ENCODE results near the gene RNU5D-1.
A peak's percentile ranks its signal among the peaks of the same experiment; 100 is the strongest.
"Not testable (repeated sequence)": the region's sequence is repeated elsewhere in the genome, so short reads cannot be mapped to it uniquely, and the experiment has no call there.

Gene RNU5D-1

DNA sequence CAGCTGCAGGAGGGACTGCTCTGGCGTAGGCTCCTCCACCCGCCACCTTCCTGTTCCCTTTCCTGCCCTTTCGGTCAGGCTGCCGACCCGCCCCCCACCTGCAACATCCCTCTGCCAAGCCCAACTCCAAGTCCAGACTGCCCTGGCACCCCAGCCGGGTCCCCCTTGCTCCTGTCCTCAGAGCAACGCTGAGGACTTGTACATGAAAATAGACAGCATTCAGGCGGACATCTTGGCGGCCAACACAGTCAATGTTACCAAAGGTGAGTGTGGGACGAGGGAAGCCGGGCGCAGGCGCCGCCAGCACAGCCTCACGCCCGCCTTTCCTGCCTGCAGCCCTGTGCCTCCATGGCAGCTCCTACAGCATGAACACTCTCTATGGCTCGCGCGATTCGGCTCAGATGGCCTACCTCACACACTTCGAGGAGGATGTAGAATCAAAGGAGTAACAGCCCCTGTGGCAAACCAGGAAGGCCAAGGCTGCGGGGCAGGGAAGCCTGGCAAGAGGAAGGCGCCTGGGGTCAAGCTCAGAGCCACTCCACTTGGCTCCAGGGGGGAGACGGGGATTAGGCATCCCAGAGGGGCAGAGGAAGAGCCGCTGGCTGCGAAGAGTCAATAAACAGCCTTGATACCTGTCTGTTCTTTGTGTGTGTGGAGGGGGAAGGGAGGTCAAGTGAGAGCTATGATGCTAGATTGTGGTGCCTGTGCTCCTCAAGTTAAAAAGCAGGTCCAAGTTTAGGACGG lies 5.8 kb downstream of the RNU5D-1 start:
- no peak for DNase-seq

DNA sequence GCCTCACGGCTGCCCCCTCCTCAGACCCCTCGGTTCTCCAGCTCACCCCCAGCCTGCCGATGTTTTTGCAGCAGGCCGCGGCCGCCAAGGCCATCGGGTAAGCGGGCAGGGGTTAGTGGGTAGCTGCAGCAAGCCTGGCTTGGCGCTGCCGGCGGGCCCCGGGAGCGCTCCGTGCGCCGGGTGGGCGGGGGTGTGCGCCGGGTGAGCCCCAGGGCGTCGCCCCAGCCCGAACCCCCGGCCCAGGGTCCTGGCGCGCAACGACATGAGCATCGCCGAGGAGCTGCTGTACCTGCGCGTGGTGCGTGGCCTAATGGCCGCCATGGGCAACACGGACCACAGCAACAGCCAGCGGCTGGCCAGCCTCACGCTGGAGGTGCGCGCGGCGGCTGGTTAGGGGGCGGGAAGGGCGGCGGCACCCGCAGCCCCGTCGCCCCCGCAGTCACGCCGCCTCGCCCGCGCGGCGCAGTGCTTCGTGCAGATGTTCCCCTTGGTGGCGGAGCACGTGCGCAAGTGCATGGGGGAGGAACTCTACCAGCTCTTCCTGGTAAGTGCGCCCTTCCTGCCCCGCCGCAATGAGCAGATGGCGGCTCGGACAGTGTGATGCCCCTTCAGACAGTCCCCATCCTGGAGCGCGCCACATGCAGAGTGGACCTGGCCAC lies 6.5 kb downstream of the RNU5D-1 start:
- DNase-seq = no peak

DNA sequence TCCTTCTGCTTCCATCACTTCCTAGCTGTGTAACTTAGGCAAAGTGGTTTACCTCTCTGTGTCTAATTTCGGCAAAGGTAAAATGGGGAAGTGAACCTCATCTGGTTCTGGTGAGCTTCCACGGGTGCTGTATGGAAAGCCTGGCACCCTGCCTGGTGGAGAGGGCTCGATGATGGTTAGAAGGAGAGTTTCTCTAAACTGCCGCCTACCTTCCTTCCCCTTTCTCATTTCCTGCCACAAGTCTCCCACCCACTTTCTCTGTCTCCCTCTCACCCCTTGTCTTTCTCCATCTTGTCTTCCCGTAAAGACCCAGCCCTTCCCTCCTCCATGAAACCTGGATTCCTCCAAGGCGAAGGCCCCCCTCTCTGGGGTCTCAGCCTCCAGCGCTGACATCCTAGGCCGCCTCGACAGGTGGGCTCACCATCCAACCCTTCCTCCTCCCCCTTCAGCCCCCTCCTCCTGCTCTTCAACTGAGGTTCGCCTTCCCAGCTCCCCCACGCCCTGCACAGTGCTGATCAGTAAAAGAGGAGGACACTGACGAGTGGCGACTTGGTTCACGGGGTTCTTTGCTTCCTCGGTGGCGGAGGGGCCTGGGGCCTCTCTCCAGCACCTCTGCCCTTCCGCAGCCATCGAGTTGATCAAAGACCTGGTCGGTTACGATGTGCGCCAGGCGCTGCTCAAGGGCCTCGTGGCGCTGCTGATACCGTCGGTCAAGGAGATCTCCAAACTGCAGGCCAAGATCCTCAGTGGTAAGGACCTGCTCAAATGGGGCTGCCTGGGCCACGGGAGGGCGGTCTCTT lies 7.3 kb downstream of the RNU5D-1 start:
- DNase-seq = no peak

DNA sequence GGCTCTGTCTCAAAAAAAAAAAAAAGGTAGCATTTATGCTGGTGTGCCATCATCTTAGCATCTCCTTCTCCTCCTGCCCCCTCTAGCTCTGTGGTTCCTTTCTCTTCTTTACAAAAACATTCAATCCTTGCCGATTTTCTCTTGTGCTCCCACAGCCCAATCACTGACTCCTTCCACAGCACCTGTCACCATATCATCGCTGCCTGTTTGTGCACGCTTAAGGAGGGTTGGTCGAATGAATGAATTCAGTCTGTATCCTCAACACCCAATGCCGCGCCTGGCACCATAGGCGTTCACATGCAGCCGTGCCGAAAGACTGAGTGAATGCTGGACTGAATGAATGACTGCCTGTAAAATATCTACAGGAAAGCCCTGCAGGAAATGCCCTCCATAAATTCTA lies 7.9 kb downstream of the RNU5D-1 start:
- no peak for DNase-seq

DNA sequence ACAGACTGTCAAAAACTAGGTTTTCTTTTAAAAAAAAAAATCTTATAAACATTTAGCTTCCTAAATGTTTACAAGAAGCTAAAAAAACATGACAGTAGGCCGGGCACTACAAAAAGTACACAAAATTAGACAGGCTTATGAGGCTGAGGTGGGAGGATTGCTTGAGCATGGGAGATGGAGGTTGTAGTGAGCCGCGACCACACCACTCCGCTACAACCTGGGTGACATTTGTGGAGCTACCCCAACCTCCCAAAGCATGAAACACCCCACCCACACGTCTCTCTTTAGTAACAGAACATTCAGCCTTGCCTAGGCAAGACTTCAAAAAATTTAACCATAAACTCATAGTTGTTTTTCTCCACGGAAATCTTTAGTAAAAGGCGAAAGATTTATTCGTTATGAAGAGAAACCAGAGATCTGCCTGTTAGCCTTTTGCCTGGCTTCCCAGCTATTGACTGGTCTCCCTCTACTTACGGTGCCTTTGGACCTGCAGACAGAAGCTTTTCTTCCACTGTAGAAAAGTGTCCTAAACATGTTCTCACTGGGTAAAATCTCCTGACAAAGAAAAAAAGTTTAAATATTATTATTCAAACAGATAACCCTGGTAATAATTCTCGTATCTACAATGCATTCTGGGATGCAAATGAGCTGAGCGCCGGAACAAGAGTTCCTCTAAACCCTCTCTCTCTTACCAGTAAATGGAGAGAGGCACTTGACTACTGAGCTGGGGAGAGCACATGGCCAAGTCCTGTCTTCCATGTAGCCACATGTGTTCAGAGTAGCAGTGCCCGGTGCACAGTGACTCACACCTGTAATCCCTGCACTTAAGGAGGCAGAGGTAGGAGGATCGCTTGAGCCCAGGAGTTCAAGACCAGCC lies 9.2 kb downstream of the RNU5D-1 start:
- peak; percentile 73 for DNase-seq

DNA sequence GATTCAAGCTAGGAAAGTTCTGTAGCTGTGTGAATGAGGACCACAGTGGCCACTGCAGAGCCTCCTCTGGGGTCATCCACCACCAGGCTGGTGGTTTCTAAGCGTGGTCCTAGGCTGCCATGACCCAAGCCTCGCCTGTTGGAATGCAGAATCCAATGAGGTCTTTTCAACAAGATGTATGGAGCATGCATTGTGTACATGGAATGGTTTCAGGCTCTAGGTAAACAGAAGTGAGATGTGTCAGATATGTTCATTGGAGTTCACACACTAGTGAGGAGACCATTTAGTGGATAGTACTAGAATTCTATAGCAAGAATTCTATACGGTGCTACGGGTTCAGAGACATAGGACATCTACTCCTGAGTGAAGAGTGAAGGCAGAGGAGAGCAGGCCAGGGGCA lies 10.7 kb downstream of the RNU5D-1 start:
- DNase-seq = no peak

DNA sequence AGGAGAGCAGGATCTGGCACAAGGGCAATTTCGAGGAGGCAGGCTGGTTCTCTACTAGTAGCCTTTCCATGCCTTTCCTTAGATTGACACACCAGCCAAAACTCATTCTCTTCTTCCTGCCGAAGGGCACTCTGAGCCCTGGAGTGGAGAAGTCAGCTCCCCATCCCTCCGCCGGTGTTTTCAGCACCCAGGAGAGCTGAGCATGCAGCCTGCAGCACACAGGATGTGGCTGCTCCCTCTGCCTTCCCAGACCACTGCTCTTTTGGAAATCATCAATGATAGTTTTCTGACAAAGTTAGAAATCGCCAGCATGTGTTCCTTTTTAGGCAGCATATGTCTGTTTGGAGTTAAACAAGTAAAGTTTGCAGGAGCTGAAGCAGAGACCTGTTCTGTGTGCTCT lies 11.7 kb downstream of the RNU5D-1 start:
- DNase-seq = no peak

DNA sequence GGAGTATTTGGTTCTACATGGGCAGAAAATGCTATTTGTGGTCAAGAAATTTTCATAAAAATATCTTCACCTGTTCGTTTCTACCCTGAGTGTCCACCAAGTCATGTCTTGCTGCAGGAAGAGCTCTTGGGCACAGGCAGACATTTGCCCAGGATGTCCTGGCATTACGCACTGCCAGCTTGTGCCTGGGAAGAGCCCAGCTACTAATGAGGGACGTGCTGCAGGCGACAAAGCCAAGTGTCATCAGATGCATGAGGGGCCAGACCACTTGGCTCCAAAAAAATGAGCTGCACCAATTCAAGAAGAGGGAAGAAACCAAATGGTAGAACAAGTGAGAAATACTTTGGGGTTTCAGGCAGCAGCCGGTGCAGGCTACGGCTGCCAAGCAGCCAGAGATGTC lies 12.9 kb downstream of the RNU5D-1 start:
- DNase-seq = no peak

DNA sequence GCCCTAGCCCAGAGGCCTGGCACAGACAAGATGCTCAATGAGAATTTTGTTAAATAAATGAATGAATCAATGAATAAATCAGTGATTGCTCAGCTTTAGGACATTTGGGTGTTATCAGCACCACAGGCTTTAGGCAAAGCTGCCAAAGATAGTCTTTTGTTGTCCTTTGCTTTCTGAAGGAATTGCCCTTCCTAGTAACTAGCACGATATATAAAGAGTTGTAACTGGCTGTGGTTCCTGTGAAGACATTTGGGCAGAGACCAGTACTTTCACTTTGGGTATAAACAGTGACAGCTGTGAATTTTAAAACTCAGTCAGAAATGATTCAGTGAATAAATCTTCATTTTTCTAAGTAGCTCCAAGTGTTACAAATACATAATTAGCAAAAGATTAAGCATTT lies 13.3 kb downstream of the RNU5D-1 start:
- no peak for DNase-seq

DNA sequence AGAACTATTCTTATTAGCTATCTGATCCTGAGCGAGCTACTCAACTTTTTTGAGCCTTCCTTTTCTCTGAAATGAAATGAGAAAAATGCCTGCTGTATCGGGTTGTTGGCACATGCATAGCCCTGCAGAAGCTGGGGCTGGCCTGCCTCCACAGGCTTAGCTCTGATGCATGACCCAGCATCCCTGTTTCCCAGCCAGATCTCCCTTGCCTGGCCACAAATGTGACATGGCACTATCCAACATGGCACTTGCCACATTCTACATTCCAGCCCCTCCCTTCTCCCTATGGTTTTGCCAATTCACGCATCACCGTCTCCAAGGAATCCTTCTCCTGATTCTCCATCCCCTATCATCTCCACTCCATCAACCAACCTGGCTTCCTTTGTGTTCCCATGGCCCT lies 13.8 kb downstream of the RNU5D-1 start:
- DNase-seq = no peak

DNA sequence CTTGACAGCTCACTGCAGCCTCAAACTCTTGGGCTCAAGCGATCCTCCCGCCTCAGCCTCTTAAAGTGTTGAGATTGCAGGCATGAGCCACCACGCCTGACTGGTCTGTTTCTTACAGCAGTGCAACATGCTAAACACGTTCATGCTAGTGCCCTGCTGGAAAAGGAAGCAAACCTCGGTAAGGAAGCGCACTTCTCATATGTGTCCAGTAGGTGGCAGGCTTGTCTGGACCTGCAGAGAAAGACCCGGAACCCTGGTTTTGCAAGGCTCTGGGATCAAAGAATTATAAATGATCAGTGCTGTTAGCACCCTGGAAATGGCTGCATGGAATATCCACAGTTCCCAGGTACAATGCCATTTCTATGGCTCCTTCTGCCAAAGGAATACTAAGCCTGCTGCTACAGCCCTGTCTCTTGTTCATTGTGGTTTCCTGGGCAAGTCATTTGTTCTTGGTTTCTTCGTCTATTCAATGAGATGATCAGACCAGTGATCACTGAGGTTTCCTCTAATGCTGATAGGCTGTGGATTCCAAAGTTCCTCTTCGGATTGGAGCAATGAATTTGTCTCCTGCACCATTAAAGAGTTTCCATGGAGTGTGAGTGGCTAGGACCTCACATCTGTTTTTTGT lies 15.9 kb downstream of the RNU5D-1 start:
- DNase-seq = no peak

DNA sequence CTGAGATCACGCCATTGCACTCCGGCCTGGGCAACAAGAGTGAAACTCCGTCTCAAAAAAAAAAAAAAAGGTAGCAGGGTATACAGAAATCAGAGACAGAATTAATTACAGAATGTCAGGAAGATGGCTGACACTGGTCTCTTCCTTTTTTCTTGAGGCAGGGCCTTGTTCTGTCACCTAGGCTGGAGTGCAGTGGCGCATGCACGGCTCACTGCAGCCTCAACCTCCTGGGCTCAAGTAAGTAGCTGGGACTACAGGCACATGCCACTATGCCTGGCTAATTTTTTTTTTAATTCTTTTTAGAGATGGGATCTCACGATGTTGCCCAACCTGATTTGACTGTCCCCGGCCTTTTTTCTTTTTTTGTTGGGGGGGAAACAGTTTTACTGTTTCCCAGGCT lies 16.4 kb downstream of the RNU5D-1 start:
- no peak for DNase-seq

DNA sequence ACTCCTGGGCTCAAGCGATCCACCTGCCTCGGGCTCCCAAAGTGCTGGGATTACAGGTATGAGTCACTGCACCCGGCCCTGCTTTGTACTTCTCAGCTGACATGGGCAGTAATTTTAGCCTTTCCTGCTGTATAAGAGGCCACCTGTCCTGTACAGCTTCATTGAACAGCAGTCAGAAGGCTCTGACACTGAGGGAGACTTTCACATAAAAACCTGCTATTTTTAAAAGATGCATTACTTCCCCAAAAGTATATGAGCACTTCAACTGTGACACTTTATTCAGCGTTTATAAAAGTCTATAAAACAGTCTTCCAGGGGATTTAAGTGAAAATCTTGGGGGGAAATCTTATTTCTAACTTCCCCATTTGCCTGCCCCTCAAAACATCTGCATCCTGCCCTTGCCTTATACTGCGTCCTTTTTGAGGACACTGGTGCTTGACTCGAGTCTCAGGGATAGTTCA lies 17.6 kb downstream of the RNU5D-1 start:
- no peak for DNase-seq

DNA sequence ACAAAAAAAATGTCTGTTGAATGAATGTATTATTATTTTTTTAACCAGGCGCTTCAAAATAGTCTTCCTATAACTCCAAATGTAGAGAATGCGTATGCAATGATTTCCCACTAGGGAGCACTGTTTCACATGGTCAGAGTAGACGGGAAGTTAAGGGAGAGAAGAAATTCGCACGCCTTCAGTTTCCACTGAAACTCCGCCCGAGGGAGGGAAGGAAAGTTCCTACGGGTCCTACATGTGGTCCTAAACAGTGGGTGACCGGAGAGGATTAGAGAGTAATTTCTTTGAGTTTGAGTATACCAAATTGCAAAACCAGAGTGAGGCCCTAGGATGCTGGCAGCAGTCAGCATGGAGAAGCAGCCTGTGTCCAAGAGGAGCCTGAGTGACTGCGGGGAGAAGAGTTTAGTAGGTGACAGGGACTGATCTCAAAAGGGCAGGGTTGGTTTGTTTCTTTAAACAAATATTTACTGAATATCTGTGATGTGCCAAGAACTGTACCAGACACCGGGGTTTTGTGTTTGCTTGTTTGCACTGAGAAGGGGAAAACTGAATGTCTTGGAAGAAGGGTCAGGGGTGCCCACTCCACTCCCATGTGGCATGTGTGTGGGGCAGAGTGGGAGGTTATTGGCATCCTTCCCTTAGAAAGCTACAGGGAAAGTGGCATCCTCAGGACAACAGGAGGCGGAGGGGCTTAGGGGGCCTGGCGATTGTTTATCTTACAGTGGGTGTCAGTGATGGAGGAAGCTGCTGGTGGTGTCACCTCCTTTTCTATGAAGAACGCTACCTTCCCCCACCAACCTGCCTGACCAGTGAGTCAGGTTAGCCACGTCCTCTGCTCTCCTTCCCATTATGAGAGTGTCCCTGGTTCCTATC lies 22.8 kb downstream of the RNU5D-1 start:
- DNase-seq = no peak

DNA sequence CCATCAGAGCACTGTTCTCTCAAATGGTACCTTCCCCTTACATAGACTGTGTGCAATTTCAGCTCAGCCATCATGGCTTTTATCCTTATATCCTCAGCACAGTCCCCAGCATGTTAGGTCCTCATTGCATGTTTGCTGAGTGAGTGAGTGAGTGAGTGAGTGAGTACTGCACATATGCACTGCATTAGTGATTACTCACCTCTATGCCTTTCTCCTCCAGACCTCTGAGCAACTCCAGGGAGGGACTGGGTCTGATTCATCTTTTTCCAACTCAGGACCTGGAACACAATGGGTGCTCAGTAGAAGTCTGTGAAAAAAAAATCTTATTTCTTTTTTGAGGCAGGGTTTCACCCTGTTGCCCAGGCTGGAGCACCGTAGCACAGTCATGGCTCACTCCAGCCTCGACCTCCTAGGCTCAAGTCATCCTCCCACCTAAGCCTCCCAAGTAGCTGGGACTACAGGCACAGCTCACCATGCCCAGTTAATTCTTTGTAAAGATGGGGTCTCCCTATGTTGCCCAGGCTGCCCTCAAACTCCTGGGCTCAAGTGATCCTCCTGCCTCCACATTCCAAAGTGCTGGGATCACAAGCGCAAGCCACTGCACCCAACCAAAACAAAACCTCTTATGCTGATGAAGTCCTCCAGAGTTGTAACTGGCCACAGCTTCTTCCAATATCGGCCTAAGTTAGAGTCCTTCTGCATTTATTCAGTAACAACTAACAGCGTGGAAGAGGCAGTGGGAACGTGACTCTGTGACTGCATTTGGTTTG lies 23.7 kb downstream of the RNU5D-1 start:
- no peak for DNase-seq

DNA sequence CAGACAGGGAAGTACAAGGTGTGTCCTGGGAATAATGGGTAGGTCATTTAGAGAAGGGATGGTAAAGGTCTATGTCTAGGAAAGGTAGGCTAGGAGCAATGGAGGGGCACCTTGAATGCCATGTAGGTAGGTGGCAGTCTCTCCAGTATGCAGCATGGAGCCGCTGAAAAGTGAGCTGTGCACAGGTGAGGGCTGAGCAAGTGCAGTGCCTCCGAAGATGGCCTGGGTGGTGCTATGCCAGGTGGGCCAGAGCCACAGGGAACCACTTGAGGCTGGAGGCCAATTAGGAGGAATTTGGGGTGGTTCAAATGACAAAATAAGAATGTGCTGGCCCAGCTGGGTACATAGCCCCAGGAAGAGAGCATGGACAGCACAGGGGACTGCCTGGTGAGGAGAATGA lies 25.0 kb downstream of the RNU5D-1 start:
- DNase-seq = no peak

DNA sequence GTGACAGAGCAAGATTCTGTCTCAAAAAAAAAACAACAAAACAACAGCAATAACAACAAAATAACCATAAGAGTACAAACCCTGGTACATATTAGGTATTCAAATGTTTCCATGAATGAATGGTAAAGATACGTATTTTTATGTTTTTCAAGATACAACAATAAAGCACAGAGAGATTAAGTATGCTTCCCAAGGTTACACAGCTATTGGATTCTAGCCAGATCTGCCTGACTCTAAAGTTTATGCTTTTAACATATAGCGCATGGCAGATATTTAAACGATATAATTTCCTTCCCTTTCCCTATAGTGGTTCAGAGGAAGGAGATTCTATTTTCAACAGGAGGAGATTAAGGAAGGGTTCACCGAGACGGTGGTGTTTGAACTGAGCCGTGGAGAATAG lies 25.5 kb downstream of the RNU5D-1 start:
- DNase-seq = no peak

DNA sequence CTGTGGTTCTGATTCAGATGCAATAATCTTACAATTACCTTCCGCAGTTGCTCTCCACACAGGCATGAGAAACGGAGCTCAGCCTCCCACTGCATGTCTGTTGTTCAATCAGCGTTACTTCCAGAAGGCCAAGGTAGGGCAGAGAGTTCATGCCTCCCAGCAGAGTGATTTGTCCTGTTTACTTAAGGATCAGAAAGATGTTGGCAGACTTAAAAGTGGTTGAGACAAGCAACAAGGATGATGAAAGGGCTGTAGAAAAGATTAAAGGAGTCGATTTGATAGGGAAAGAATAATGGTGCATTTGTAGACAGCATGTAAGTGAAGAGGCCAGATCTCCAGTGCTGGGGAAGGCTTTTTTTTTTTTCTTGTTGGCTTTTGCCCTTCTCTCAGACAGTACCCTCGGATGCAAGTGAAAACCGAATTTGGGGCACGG lies 29.8 kb downstream of the RNU5D-1 start:
- no peak for DNase-seq

DNA sequence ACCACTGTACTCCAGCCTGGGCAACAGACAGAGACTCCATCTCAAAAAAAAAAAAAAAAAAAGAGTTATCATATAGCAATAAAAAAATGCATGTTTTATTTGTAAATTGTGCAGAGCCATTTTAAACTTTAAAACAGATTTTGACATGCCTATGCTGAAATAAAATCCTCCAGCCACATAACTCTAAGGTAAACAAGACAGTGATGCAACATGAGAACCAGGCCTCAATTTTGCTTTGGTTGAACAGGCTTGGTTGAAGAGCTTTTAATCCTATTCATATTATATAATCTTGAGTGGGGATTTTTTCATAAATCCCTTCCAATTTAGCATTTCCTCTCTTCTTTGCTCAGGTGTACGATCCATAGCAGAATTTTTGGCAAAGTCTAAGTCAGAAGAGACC lies 30.4 kb downstream of the RNU5D-1 start:
- DNase-seq = no peak

DNA sequence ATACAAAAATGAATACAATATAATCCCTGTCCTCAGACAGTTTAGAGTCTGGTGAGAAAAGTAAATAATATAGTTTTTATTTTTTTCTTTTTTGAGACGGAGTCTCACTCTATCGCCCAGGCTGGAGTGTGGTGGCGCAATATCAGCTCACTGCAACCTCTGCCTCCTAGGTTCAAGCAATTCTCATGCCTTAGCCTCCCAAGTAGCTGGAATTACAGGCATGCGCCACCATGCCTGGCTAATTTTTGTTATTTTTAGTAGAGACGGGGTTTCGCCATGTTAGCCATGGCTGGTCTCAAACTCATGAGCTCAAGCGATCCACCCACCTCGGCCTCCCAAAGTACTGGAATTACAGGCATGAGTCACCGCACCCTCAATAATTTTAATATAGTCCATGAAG lies 31.6 kb downstream of the RNU5D-1 start:
- not testable (repeated sequence) for DNase-seq

DNA sequence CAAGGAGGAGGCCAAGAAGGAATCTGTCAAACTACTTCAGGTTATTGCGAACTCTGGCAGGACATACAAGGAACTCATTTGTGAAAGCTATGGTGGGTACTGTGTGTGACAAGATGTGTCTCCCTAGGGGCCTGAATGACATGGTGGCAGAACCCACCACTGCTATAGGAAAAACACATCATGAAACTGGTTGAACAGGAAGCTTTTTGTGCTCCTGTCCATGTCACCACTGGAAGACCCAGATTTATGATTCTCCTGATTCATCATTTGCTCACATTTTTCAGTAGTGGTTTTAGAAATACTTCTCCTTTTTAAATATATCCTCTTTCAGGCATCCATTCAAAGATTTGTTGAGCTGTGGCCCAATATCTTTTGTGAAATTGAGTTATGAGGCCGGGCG lies 32.8 kb downstream of the RNU5D-1 start:
- DNase-seq = no peak

Measured in NCI-H1417 treated with DMSO at 0.1 percent for 48 hours (cell line).